H9 (cell line): Measurements from ENCODE around the gene ACAT1. TPM values are rescaled to one million over a fixed set of nuclear protein-coding genes. Genes with fewer than 3 reads are reported as not detected.
A peak's percentile ranks its signal among the peaks of the same experiment; 100 is the strongest.
"Not testable (repeated sequence)": the region's sequence is repeated elsewhere in the genome, so short reads cannot be mapped to it uniquely, and the experiment has no call there.

Source experiments
- DNase-seq: peaks from one replicate; pipeline ENCODE4 v3.0.0-alpha.2; 2017
- H2AFZ ChIP-seq: one replicate; pipeline ENCODE4 v1.6.1; 2013; ENCODE audit warnings: mild to moderate bottlenecking, low read length, control low read depth, moderate library complexity
- H2AK5ac ChIP-seq: 2 replicates; pipeline ENCODE4 v1.6.1; 2013; ENCODE audit warnings: low read length, control low read depth, mixed read lengths; ENCODE audit not compliant: insufficient read length
- H2BK120ac ChIP-seq: one replicate; pipeline ENCODE4 v1.6.1; 2013; ENCODE audit warnings: low read depth, mild to moderate bottlenecking, low read length, control low read depth, inconsistent platforms; ENCODE audit not compliant: poor library complexity, severe bottlenecking
- H2BK12ac ChIP-seq: 2 replicates; pipeline ENCODE4 v1.6.1; 2013; ENCODE audit warnings: low read length, control low read depth, mixed read lengths, low read depth; ENCODE audit not compliant: insufficient read length
- H2BK15ac ChIP-seq: 2 replicates; pipeline ENCODE4 v1.6.1; 2013; ENCODE audit warnings: low read depth, low read length, control low read depth
- H2BK20ac ChIP-seq: one replicate; pipeline ENCODE4 v1.6.1; 2013; ENCODE audit warnings: low read depth, mild to moderate bottlenecking, low read length, control low read depth, inconsistent platforms; ENCODE audit not compliant: poor library complexity, severe bottlenecking
- H2BK5ac ChIP-seq: 2 replicates; pipeline ENCODE4 v1.6.1; 2013; ENCODE audit warnings: low read length, control low read depth, mixed read lengths; ENCODE audit not compliant: insufficient read length
- H3K14ac ChIP-seq: 2 replicates; pipeline ENCODE4 v1.6.1; 2013; ENCODE audit warnings: low read length, control low read depth; ENCODE audit not compliant: insufficient read depth
- H3K18ac ChIP-seq: 2 replicates; pipeline ENCODE4 v1.6.1; 2013; ENCODE audit warnings: low read depth, mild to moderate bottlenecking, mixed read lengths, low read length, control low read depth; ENCODE audit not compliant: insufficient read length
- H3K23ac ChIP-seq: 2 replicates; pipeline ENCODE4 v1.6.1; 2013; ENCODE audit warnings: low read length, control low read depth, mixed read lengths, low read depth; ENCODE audit not compliant: insufficient read length
- H3K23me2 ChIP-seq: 2 replicates; pipeline ENCODE4 v1.6.1; 2013; ENCODE audit warnings: low read depth, mild to moderate bottlenecking, mixed read lengths, low read length, control low read depth; ENCODE audit not compliant: insufficient read length, poor library complexity, severe bottlenecking
- H3K27ac ChIP-seq: 2 replicates; pipeline ENCODE4 v1.5.1; 2013; ENCODE audit warnings: low read length, control low read depth, mixed read lengths, low read depth; ENCODE audit not compliant: insufficient read length
- H3K27me3 ChIP-seq: 2 replicates; pipeline ENCODE4 v1.6.1; 2013; ENCODE audit warnings: low read length, control low read depth, inconsistent platforms; ENCODE audit not compliant: insufficient read depth
- H3K4ac ChIP-seq: 2 replicates; pipeline ENCODE4 v1.6.1; 2013; ENCODE audit warnings: low read depth, mild to moderate bottlenecking, control low read depth, inconsistent platforms, low read length, moderate library complexity
- H3K4me1 ChIP-seq: 2 replicates; pipeline ENCODE4 v1.6.1; 2013; ENCODE audit warnings: low read length, control low read depth, inconsistent platforms; ENCODE audit not compliant: insufficient read depth
- H3K4me2 ChIP-seq: 2 replicates; pipeline ENCODE4 v1.6.1; 2013; ENCODE audit warnings: low read length, control low read depth, mixed read lengths; ENCODE audit not compliant: insufficient read length, insufficient read depth
- H3K56ac ChIP-seq: 2 replicates; pipeline ENCODE4 v1.6.1; 2013; ENCODE audit warnings: low read depth, mild to moderate bottlenecking, mixed read lengths, low read length, control low read depth; ENCODE audit not compliant: insufficient read length
- H3K79me1 ChIP-seq: 2 replicates; pipeline ENCODE4 v1.6.1; 2013; ENCODE audit warnings: low read depth, mild to moderate bottlenecking, moderate library complexity, low read length, control low read depth, inconsistent platforms; ENCODE audit not compliant: insufficient read depth, poor library complexity, severe bottlenecking
- H3K79me2 ChIP-seq: 2 replicates; pipeline ENCODE4 v1.6.1; 2013; ENCODE audit warnings: low read length, control low read depth, inconsistent platforms; ENCODE audit not compliant: insufficient read depth
- H3K9ac ChIP-seq: 2 replicates; pipeline ENCODE4 v1.6.1; 2013; ENCODE audit warnings: low read length, control low read depth, mixed read lengths; ENCODE audit not compliant: insufficient read length; ENCODE audit errors: extremely low read depth
- H3K9me3 ChIP-seq: one replicate; pipeline ENCODE4 v1.6.1; 2013; ENCODE audit warnings: low read depth, low read length, inconsistent platforms; ENCODE audit not compliant: control insufficient read depth
- H3T11ph ChIP-seq: one replicate; pipeline ENCODE4 v1.6.1; 2013; ENCODE audit warnings: mild to moderate bottlenecking, low read length, control low read depth, inconsistent platforms
- H4K20me1 ChIP-seq: one replicate; pipeline ENCODE4 v1.6.1; 2013; ENCODE audit not compliant: control insufficient read depth, insufficient read length, insufficient read depth
- H4K5ac ChIP-seq: 2 replicates; pipeline ENCODE4 v1.6.1; 2013; ENCODE audit warnings: low read depth, mild to moderate bottlenecking, mixed read lengths, low read length, control low read depth; ENCODE audit not compliant: insufficient read length
- H4K8ac ChIP-seq: replicated peaks from 2 replicates; pipeline ENCODE4 v1.6.1; 2013; ENCODE audit warnings: low read length, control low read depth, mixed read lengths, low read depth; ENCODE audit not compliant: insufficient read length
- H4K91ac ChIP-seq: 2 replicates; pipeline ENCODE4 v1.6.1; 2013; ENCODE audit warnings: low read depth, mild to moderate bottlenecking, moderate library complexity, mixed read lengths, low read length, control low read depth; ENCODE audit not compliant: insufficient read length
- H3K27ac Mint-ChIP-seq, 3 experiments: 2 replicates in 2 of 3; 3 replicates in 1 of 3; pipeline ENCODE4 v1.8.0; 2020 to 2021; ENCODE audit warnings: mixed read lengths in 3 of 3, mild to moderate bottlenecking in 1 of 3, moderate library complexity in 1 of 3
- H3K27me3 Mint-ChIP-seq: 2 replicates; pipeline ENCODE4 v1.8.0; 2021; ENCODE audit warnings: low read depth, mild to moderate bottlenecking, moderate library complexity, mixed read lengths
- H3K36me3 Mint-ChIP-seq, 3 experiments: 2 replicates in 2 of 3; 3 replicates in 1 of 3; pipeline ENCODE4 v1.8.0; 2020 to 2021; ENCODE audit warnings: low read depth in 3 of 3, mixed read lengths in 3 of 3; ENCODE audit not compliant: insufficient read depth in 1 of 3
- H3K4me1 Mint-ChIP-seq, 2 experiments: 2 replicates each; pipeline ENCODE4 v1.8.0; 2020; ENCODE audit warnings: mixed read lengths in 2 of 2
- H3K4me3 Mint-ChIP-seq, 2 experiments: 2 replicates in 1 of 2; 3 replicates in 1 of 2; pipeline ENCODE4 v1.8.0; 2020 to 2021; ENCODE audit warnings: mild to moderate bottlenecking in 2 of 2, mixed read lengths in 2 of 2, moderate library complexity in 1 of 2
- H3K9me3 Mint-ChIP-seq, 2 experiments: 2 replicates in 1 of 2; 3 replicates in 1 of 2; pipeline ENCODE4 v1.8.0; 2020; ENCODE audit warnings: mild to moderate bottlenecking in 2 of 2, mixed read lengths in 2 of 2, moderate library complexity in 1 of 2
- whole genome bisulfite sequencing: extraction: QIAGEN DNeasy Blood & Tissue Kit; methylation state at CpG from one replicate; pipeline ENCODE4 v1.1.7; 2013; ENCODE audit warnings: missing lambda C conversion rate, low lambda C conversion rate, mixed read lengths; ENCODE audit not compliant: insufficient read length; ENCODE audit errors: extremely low coverage; 5-methylcytosine and 5-hydroxymethylcytosine counted together
- total RNA-seq: library from RNA; stranded (reverse); gene quantifications from 2 replicates; pipeline ENCODE4 v1.2.1, GENCODE V29; 2021
- TF ChIP-seq, protein P1 (sequence below): fragments of 200-600 bp; sonication (generic); conservative IDR thresholded peaks from 3 replicates; pipeline ENCODE4 v1.8.0; 2021; ENCODE audit warnings: antibody characterized with exemption, mild to moderate bottlenecking

The ACAT1 gene
- total RNA-seq, 1 experiment from 2014 or later = 39.1 TPM

DNA sequence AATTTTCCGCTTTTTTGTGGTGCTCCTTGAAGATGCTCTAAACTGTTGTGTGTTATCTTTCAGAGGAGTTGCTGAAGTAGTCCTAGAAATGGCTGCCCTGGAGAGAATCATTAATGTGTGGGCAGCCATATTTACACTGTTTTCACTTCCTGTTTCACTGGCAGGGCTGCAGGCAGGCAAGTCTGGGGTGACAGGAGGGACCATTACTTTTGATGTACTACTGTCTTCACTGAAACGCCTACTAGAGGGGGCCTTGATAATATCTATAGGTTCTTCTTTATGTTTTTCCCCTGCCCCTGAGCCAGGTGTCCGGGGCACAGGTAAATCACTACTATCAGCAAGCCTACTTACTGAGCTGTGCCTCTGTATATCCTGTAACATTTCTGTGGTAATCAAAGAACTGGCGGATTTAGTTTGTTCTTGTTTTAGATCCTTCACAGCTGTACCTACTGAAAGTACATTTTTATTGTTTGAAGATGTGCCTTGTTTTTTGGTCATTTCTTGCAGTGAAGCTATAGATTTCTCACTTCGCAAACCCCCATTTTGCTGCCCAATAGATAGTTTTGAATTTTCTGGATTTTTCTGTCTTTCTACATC lies 39.7 kb downstream of the ACAT1 start:
- Histone ChIP-seq H2BK12ac (no peak overlapping the region), H2BK15ac (no peak overlapping the region), H4K8ac (no peak overlapping the region), H2BK20ac (no peak overlapping the region), H3K79me2 (no peaks in the 10 kb centered on the region), H3T11ph (no peak overlapping the region), H3K27me3 (no peaks in the 10 kb centered on the region), H3K23ac (no peak overlapping the region), H3K79me1 (no peaks in the 10 kb centered on the region), H3K18ac (no peak overlapping the region), H2AK5ac (no peak overlapping the region), H4K5ac (no peak overlapping the region), H2AFZ (no peak overlapping the region), H3K4ac (no peak overlapping the region), H3K27ac (no peak overlapping the region), H3K9ac (no peak overlapping the region), H3K56ac (no peak overlapping the region), H4K20me1 (no peaks in the 10 kb centered on the region), H3K23me2 (no peaks in the 10 kb centered on the region), H3K9me3 (no peaks in the 10 kb centered on the region), H4K91ac (no peak overlapping the region), H3K4me2 (no peak overlapping the region), H2BK120ac (no peak overlapping the region), H3K4me1 (no peaks in the 10 kb centered on the region), H2BK5ac (no peak overlapping the region), H3K14ac (no peak overlapping the region)
- Mint-ChIP-seq H3K27ac (peak overlapping the region; percentile 7 to 65 (median 42); a peak in 3 of 7 replicates), H3K27me3 (no peaks in the 10 kb centered on the region), H3K36me3 (peaks cover 4 to 61% (median 22%) of the 10 kb centered on the region in 3 experiments; a peak in 6 of 7 replicates), H3K9me3 (no peaks in the 10 kb centered on the region), H3K4me1 (no peaks in the 10 kb centered on the region), H3K4me3 (no peak overlapping the region)
- WGBS = no CpG with 5 or more reads among the region's 5 CpGs
- TF ChIP-seq, protein P1, sequence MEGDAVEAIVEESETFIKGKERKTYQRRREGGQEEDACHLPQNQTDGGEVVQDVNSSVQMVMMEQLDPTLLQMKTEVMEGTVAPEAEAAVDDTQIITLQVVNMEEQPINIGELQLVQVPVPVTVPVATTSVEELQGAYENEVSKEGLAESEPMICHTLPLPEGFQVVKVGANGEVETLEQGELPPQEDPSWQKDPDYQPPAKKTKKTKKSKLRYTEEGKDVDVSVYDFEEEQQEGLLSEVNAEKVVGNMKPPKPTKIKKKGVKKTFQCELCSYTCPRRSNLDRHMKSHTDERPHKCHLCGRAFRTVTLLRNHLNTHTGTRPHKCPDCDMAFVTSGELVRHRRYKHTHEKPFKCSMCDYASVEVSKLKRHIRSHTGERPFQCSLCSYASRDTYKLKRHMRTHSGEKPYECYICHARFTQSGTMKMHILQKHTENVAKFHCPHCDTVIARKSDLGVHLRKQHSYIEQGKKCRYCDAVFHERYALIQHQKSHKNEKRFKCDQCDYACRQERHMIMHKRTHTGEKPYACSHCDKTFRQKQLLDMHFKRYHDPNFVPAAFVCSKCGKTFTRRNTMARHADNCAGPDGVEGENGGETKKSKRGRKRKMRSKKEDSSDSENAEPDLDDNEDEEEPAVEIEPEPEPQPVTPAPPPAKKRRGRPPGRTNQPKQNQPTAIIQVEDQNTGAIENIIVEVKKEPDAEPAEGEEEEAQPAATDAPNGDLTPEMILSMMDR = no peak
- DNase-seq = no peak

DNA sequence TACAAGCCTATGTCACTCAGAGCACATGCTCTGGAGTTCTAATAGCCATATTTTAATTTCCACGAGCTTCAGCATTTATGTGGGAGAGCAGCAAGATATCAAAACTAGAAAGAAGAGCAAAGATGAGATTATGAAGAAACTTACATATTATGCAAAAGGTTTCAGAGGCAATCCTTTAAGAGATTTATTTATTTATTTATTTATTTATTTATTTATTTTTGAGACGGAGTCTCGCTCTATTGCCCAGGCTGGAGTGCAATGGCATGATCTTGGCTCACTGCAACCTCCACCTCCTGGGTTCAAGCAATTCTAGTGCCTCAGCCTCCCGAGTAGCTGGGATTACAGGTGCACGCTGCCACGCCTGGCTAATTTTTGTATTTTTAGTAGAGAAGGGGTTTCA lies 41.5 kb downstream of the ACAT1 start:
- not testable (repeated sequence) for H3K27me3 Mint-ChIP-seq, H3K4me3 Mint-ChIP-seq, H3T11ph ChIP-seq, H3K79me1 ChIP-seq, H3K9me3 ChIP-seq, H2BK15ac ChIP-seq, H4K5ac ChIP-seq, H4K8ac ChIP-seq, H3K4me1 Mint-ChIP-seq, H2BK5ac ChIP-seq, H3K23me2 ChIP-seq, H3K56ac ChIP-seq, H3K14ac ChIP-seq, DNase-seq, H4K91ac ChIP-seq, H3K18ac ChIP-seq, H2BK120ac ChIP-seq, H2BK20ac ChIP-seq, H3K79me2 ChIP-seq, H4K20me1 ChIP-seq, H3K27me3 ChIP-seq, H2BK12ac ChIP-seq, H3K9ac ChIP-seq, H3K23ac ChIP-seq, H3K4ac ChIP-seq, H3K9me3 Mint-ChIP-seq, H3K4me2 ChIP-seq, H3K27ac ChIP-seq, H3K4me1 ChIP-seq, H2AK5ac ChIP-seq, H3K27ac Mint-ChIP-seq, H2AFZ ChIP-seq
- peaks cover 10 to 60% (median 38%) of the 10 kb centered on the region in 3 experiments; a peak in 6 of 7 replicates for H3K36me3 Mint-ChIP-seq
- no CpG with 5 or more reads among the region's 6 CpGs for WGBS
